NCI-H2171 treated with DMSO at 0.1 percent for 48 hours (cell line): Measurements from ENCODE around the gene STARD4.

Experiments
- DNase-seq: peaks from one replicate; lab custom pipeline; 2025; lab: John Stamatoyannopoulos, UW

The STARD4 gene

DNA sequence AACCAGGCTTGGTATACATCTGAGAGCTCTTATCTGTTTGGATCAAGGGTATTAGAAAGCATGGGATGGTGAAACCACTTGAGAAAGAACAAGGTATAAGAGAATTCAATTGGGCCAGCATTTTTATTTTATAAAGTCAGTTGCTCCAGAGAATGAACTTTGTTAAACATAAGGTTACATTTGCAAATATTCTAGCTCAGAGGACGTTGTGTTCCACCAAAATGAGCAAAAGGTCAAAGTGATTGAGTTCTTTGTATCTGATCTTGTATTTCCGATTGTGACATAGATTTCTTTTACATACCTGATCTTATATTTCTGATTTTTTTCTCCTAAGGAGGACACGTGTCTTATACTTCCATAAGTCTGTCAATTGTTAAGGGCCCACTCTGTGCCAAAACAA is 8.6 kb upstream of the STARD4 start:
- no peak for DNase-seq

DNA sequence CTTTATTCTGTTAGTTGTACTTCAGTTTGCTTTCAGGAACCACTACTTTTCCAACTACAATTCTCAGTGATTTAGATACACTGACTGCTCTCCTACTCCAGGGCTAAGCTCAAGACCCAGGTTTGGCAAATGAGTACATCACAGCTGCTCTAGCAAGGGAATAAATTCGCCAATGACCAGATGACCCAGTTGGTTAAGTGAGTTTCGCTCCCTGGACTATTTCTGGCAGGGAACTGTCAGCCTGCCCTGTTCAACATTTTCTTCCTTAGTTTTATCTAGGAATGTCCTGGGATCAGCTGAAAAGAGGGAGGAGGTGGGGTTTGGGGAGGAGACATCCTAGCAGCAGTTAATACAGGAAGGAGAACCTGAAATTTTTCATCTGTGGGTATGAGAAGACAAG is 6.4 kb upstream of the STARD4 start:
- DNase-seq: no peak

DNA sequence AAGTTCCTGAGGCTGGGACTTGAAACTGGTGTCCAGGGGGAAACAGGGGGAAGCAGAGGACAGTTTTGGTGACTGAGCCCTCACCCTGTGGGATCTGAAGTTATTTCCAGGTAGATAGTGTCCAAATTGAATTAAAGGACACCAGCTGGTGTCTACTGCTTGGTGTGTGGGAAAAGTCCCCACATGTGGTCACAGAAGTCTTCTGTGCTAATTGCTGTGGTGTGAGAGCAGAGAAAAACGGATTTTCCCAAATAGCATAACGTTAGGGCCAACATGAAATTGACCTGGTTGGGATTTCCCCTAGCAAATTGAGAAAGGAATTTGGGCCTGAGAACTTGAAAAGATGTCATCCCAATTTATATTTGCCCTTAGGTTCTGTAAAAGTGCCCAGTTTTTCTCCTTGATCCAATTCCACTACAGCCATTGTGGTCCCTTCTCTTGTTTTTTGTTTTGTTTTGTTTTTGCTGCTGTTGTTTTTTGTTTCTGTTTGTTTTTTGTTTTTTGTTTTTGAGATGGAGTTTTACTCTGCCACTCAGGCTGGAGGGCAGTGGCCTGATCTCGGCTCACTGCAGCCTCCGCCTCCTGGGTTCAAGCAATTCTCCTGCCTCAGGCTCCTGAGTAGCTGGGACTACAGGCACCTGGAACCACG is 5.6 kb upstream of the STARD4 start:
- DNase-seq: no peak

DNA sequence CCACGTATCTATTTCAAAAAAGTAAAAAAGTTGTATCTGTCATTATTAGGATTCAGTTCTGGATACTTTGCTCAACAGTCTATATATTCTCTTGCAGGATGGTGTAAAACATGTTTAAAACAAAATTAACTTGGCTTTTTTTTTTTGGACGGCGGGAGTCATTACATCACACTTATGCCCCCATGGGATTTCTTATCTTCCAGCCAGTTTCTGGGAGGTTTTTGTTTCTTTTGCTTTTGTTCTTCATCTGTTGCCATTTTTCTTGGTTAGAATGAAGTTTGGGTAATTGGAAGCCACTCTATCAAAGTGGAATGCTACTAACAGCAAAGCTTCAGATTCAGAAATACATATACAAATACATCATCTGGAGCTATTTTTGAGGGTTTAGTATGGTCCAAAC is 1.8 kb upstream of the STARD4 start:
- DNase-seq: no peak

DNA sequence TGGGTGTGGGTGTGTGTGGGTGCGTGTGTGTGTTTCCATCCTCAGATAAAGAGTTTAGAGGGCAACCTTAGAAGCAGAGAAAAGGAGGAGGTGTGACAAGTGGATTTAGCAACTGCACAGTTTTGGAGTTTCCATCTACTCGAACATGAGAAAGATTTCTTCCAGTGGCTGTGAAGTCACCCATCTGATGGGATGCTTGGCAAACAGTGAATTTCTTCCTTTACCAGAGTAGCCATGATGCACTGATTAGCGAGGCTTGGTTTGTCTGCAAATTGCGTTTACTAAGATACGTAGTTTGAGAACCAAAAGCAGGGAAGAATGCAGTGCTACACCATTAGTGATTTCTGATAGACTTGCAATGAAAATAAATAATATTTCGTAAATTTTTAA is 791 bp upstream of the STARD4 start:
- no peak for DNase-seq

DNA sequence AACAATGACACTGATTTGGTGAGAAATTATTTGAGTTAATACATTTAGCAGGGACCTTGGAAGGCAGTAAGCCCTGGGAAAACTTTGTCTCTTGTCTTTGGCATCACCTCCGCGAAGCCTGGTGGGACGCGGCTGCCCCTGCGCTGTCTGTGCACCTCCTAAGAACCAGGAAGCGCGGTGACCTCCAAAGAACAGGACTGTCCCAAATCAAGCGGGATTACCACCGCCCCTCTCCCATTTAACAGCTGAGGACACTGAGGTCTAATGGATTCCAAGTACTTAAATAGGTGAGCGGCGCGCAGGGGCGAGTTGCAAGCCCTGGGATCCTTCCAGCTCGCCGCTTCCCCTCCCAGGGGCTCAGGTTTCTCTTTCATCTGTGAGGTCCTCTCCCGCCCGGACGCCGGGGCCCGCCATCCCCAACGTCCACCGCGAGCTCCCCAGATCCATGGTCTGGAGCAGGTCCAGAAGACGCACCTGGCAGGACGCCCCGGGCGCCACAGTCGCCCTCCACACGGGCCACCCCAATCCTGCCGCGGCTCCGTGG is 432 bp downstream of the STARD4 start:
- peak; percentile 61 for DNase-seq

DNA sequence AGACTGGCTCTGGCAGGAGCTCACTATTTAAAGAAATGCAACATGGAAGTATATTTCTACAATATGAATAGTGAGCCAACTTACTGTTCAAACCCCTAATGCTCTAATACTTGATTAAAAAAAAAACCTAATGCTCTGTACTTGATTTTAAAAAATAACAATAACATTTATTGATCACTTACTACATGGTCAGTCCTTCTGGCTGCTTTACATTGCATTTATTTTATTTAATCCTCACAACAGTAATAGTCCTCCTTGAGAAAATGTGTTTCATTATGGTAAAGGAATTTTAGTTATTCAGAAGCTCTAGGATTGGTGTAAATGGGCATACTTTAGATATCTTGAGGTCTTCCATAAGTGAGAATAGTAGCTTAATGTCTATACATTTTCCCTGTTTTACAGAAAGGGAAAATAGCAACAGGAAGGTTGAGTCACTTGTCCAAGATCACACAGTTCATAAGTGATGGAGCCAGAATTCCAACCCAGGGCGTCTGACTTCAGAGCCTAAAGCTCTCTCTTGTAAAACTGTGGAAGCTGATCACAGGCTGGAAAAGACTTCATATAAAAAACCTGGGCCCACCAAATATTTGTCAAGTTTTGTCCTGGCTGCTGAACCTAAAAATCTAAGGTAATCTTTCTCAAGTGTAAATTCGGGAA is 1.0 kb downstream of the STARD4 start:
- no peak for DNase-seq

DNA sequence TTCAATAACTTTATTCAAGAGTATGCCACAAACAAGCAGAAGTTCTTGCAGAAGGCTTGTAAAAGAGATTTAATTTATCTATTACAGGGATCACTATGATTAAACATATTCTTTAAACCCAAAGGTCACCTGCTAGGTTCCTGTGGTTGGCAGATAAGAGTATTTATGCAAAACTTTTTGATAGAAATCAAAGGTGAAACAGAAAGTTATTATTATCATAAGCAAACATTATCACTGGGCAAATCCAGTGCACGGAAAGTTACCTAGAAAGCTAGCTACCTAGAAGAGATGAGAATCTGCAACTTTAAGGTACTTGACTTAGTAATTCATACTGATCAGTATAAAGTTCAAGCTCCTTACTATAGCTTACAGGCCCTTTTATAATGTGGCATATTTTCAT is 3.2 kb downstream of the STARD4 start:
- DNase-seq: no peak

DNA sequence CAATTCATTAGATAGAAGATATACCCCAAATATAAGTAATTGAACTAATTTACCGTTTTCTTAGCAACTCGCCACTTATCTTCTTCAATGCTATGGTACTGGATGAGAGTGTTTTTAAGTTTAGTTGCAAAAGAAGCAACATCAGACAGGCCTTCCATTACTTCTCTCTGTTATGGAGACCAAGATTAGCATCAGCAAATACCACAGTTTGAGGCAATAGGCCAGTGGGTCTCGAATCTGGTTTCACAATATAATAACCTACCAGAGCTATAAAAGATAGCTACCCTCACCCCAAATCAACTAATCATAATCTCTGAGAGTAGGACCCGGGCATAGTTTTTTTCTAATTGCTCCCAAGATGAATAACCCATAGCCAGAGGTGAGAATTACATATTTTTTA is 5.1 kb downstream of the STARD4 start:
- DNase-seq: no peak

DNA sequence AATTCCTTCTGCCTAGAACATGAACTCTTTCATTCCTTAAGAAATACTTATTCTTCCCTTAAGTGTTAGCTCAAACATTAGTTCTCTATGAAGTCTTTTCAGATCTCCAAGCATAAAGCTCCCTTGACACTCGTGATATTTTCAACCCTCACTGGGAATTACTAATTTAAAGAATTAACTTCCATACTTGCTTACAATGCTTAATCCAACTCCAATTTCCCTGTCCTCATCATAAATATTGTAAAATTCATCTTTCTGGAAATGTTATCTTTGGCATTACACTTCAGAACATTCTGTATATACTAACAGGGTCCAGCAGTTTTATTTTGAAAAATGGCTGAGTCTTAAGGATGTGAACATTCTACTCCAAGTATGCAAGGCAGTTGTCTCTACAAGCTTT is 7.2 kb downstream of the STARD4 start:
- DNase-seq: no peak

DNA sequence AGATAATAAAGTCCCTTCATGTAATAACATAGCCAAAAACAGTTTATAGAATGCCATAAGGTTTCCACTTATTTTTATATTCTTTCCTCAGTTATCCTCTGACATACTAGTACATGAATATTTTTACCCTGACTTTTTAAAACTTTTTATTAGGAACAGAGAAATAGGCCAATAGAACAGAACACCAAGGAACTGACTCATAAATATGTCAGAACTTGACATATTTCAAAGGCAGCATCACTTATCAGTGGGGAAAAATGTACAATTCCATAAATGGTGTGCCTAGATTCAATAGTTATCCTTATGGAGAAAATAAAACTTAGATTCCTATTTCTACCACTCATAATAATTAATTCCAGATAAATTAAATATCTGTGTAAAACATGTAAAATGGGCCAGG is 9.4 kb downstream of the STARD4 start:
- DNase-seq: no peak

DNA sequence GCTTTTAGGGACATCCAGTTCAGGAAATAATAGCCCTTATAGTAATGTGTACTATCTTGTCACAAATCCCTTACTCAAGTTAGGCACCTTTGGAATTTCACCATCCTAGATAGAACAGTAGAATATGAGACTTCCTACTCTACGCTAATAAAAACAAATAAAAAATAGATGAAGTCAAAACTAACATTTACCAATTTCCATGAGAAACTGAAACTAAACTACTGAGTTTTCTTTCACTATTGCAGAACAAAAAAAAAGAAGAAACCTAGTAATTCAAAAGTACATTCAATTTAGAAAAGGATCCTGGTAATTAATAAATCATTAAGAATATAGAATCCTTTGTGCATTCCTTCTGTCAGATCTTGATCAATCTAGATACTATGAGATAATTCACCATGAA is 14.0 kb downstream of the STARD4 start:
- DNase-seq: no peak

DNA sequence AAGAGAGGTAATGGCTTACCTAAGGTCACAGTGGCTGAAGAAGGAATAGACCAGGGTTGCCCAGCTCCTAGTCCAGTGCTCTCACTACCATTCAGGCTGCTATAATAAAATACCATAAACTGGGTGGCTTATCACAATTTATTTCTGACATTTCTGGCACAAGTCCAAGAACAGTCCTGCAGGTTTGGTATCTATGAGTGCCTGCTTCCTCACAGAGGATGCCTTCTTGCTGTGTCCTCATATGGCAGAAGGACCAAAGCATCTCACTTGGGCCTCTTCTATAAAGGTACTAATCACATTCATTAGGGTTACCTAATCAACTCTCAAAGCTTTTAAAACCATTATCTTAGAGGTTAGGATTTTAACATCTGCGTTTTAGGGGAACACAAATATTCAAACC is 17.2 kb downstream of the STARD4 start:
- DNase-seq: no peak

DNA sequence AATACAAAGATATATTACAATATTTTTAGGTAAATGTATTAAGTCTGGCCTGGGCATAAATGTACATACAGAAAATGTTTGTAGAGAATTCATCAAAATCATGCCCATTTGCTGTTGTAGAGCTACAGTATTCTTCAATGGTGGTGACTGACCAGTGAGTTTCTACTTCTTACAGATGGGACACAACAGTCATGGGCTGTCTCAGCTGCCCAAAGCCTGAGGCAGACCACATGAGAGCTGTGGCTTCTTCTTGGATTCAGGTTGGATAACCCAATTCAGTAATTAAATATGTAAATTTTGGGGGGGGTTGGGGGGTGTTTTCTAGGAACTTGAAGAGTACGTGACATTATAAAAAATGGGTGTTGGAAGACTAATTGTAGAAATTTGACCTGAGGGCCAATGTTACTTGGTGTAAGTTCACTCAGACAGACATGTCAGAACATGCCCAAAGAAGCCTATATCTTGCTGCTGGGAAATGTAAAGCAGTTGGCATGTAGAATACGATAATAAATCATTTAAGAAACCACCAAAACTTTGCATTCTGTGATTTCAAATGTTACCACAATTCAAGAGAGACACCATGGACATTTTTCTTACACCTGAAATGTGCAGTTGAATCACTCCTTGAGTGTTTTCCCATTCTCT is 17.9 kb downstream of the STARD4 start:
- DNase-seq: peak; percentile 12

DNA sequence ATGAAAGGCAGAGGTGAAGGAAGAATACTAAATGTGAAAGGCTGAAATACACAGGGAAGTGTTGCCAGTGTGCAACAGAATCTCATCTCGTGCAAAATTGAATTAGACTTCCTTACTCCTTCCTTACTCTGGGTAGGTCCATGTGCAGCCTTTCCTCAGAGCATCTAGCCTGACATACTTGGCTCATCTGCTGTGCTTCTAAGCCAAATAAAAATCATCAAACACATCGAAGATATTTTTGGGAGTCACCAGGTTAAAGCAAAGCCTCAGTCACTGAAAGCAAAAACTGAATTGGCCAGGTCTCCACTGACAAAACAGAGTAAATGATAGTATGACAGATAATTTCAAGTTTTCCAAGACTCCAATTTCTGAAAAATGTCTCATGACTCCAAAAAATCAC is 19.3 kb downstream of the STARD4 start:
- DNase-seq: no peak

DNA sequence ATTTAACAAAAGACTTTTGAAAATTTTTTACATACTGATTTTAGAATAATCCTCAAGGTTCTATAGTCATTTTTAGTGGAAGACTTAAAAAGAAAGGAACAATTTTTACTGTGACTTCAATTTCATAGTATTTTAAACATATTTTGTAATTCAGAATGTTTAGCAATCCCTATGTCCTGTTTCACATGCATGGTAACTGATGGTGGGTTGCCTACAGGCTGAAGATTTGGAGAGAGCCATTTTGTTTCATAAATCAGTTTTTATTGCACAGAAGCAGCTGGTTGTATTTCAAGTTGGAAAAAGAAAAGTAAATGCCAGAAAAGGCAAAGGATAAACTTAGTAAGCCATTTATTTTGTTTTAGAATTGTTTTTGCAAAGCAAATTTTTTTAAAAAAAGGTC is 24.0 kb downstream of the STARD4 start:
- no peak for DNase-seq

DNA sequence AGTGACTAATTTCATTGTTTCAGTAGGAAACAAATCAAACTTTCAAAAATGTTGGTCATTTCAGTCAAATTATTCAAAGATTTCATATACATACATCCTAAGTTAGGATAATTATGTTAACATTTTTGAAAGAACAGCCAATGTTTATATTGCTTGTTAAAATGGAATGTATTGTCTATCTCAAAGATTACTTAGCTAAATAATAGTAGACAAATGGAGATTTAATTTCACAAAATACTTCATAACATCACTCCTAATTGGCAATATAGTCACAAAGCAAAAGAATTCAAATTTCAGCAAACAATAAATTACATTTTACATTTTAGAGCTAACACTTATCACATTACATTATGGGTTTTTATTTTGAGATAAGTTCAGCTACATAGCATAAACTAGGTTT is 25.4 kb downstream of the STARD4 start:
- DNase-seq: no peak

DNA sequence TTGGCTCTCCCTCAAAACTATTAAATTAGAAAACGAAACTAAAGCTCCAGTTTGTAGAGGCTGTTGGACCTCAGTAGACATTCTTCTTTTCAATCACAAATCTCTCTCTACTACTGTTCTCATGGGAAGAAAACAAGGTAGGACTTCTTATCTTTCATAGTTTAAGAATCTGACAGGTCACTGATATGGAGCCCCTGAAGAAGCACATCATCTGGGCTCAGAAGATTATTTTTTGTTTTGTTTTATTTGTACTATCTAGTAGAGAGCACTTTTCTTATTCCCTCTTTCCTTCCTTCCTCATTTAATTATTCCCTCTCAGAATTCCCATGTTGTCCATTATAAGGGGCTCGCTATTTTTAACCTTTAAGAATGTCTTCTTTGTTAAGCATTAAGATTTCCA is 26.3 kb downstream of the STARD4 start:
- DNase-seq: no peak

DNA sequence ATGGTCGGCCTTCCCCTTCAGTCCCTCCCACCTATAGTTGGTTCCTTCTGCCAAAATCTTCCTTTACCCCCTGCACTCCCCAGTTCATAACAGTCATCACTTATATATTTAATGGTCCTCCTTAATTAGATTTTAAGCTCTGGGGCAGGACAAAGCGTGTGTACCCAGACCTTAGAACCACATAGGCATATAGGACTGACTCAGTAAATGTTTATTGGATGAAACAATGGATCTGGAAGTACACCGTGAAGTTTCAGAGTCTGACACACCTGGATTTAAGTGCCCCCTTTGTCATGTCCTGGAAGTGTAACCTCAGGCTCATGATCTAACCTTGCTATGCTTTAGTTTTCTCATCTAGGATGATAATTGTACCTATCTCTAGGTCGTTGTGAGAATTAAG is 32.0 kb downstream of the STARD4 start:
- no peak for DNase-seq

DNA sequence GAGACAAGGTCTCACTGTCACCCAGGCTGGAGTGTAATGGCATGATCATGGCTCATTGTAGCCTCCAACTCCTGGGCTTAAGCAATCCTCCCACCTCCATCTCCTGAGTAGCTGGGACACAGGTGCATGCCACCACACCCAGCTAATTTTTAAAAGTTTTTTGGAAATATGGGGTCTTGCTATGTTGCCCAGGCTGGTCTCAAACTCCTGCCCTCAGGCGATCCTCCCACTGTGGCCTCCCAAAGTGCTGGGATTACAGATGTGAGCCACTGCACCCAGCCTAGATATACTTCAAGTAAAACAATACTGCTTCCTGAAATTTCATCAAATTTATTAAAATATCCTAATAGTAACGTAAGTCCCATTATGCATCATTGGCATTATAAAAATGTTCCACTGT is 33.4 kb downstream of the STARD4 start:
- no peak for DNase-seq

DNA sequence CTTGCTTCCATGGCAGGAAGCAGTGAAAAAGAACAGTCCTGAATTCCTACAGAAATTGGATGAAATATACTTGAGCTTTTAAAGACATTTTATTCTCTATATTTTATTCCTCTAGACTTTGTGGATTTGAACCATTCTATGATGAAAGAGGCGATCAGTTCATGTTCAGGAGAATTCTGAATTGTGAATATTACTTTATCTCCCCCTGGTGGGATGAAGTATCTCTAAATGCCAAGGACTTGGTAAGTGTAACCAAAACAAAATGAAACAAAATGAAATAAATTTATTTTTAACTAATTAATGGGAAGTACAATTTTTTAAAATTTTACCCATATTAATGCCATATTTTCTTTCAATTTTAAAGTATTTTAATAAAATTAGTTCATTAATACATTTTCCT is 34.1 kb downstream of the STARD4 start:
- no peak for DNase-seq

DNA sequence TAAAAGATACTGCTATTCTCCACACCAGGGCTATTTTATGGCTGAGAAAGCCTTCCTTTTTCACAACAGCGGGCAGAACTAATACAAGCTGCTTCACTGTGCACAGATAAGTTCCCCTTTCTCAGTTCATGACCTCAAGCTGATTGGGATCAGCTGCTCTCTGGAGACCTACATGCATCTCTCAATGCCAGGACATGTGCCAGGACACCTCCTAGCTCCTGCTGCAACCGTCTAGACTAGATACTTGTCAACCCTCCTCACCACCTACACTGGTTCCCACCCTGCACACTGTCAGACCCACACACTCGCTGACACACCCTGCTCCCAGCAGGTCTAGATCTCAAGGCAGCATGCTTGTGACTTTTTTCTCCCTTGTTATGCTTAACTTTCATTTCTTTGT is 39.8 kb downstream of the STARD4 start:
- peak; percentile 29 for DNase-seq

DNA sequence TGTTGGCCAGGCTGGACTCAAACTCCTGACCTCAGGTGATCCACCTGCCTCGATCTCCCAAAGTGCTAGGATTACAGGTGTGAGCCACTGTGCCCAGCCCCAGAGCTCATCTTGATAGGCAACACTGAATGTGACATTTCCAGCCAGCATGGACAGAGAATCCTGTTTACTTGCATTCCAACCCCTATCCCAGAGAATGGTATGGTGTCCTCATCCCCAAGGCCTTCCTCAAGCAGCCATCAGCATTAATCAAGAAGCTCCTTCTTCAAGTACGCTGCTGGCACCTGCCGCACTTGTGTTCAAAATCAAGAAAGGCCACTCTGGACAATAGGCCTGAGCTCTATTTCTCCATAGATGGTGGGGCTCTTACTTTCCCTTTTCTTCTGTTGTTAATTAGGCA is 40.2 kb downstream of the STARD4 start:
- no peak for DNase-seq

DNA sequence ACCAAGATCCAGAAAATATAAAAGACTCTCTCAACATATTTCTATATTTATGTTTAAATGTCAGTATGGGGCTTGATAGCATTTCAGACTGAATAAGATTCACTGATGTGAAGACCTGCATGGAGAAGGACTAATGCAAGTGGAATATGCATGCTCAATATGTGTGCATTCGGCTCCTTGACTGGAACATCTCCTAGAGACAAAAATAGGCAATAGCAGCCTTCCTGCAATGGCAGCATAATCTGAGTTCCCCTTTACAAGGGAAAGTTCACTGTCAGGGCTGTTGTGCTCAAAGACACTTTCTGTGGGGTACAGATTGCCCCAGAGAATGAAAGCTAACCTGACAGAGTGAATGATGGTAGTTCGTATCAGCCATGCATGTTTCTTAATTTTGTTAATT is 42.4 kb downstream of the STARD4 start:
- DNase-seq: no peak
